ENCODE results near the gene ARHGDIG.

Gene ARHGDIG

GRCh38 chr16:309476-309875 lies 29.1 kb downstream of the ARHGDIG start:
- no peak overlapping the region for H3K9ac ChIP-seq (ENCODE audit: low read length in 5 of 5)
- H3K27ac ChIP-seq (ENCODE audit: low read depth, low read length) = no peak overlapping the region
- H3K4me3 ChIP-seq (ENCODE audit: low read depth in 1 of 5, low read length in 5 of 5) = no peak overlapping the region
- H3K36me3 ChIP-seq (ENCODE audit: control insufficient read depth in 5 of 5, insufficient read depth in 5 of 5, low read length in 5 of 5) = peaks cover 0 to 74% (median 63%) of the 10 kb centered on the region in 5 donors
- no peaks in the 10 kb centered on the region for H3K27me3 ChIP-seq (ENCODE audit: control insufficient read depth in 5 of 5, insufficient read depth in 4 of 5, low read length in 5 of 5)
- H3K4me1 ChIP-seq (ENCODE audit: control insufficient read depth in 5 of 5, insufficient read depth in 5 of 5, low read length in 5 of 5) = peaks cover 0 to 2% (median 0%) of the 10 kb centered on the region in 5 donors
- no peaks in the 10 kb centered on the region for H3K9me3 ChIP-seq (ENCODE audit: control insufficient read depth in 5 of 5, low read length in 5 of 5)

GRCh38 chr16:311725-312124 lies 31.3 kb downstream of the ARHGDIG start:
- Histone ChIP-seq H3K4me1 (ENCODE audit: control insufficient read depth in 5 of 5, insufficient read depth in 5 of 5, low read length in 5 of 5) (peaks cover 0 to 2% (median 0%) of the 10 kb centered on the region in 5 donors), H3K4me3 (ENCODE audit: low read depth in 1 of 5, low read length in 5 of 5) (no peak overlapping the region), H3K36me3 (ENCODE audit: control insufficient read depth in 5 of 5, insufficient read depth in 5 of 5, low read length in 5 of 5) (peaks cover 0 to 66% (median 55%) of the 10 kb centered on the region in 5 donors), H3K9me3 (ENCODE audit: control insufficient read depth in 5 of 5, low read length in 5 of 5) (no peaks in the 10 kb centered on the region), H3K27ac (ENCODE audit: low read depth, low read length) (no peak overlapping the region), H3K9ac (ENCODE audit: low read length in 5 of 5) (no peak overlapping the region), H3K27me3 (ENCODE audit: control insufficient read depth in 5 of 5, insufficient read depth in 4 of 5, low read length in 5 of 5) (no peaks in the 10 kb centered on the region)

DNA sequence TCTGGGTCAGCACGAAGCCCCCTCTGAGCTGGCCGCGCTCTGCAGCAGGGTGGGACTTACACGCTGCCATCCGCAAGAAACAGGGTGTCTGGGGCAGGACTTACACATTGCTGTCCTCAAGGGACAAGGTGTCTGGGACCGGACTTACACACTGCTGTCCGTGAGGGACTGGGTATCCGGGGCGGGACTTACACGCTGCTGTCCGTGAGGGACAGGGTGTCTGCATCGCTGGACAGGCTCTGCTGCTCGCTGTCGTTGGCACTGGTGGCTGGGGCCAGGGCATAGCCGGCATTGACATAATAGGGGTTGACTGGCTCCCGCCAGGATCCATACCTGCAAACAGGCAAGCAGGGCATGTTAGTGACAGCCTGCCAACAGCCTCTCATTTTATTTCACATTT lies 34.0 kb downstream of the ARHGDIG start:
- Histone ChIP-seq H3K27ac (ENCODE audit: low read depth, low read length) (no peak overlapping the region), H3K36me3 (ENCODE audit: control insufficient read depth in 5 of 5, insufficient read depth in 5 of 5, low read length in 5 of 5) (peaks cover 0 to 56% (median 50%) of the 10 kb centered on the region in 5 donors), H3K4me3 (ENCODE audit: low read depth in 1 of 5, low read length in 5 of 5) (no peak overlapping the region), H3K27me3 (ENCODE audit: control insufficient read depth in 5 of 5, insufficient read depth in 4 of 5, low read length in 5 of 5) (no peaks in the 10 kb centered on the region), H3K9ac (ENCODE audit: low read length in 5 of 5) (no peak overlapping the region), H3K4me1 (ENCODE audit: control insufficient read depth in 5 of 5, insufficient read depth in 5 of 5, low read length in 5 of 5) (peaks cover 0 to 2% (median 0%) of the 10 kb centered on the region in 5 donors), H3K9me3 (ENCODE audit: control insufficient read depth in 5 of 5, low read length in 5 of 5) (no peaks in the 10 kb centered on the region)

GRCh38 chr16:314795-315299 lies 34.5 kb downstream of the ARHGDIG start:
- no peaks in the 10 kb centered on the region for H3K27me3 ChIP-seq (ENCODE audit: control insufficient read depth in 5 of 5, insufficient read depth in 4 of 5, low read length in 5 of 5)
- peaks cover 0 to 53% (median 47%) of the 10 kb centered on the region in 5 donors for H3K36me3 ChIP-seq (ENCODE audit: control insufficient read depth in 5 of 5, insufficient read depth in 5 of 5, low read length in 5 of 5)
- no peaks in the 10 kb centered on the region for H3K9me3 ChIP-seq (ENCODE audit: control insufficient read depth in 5 of 5, low read length in 5 of 5)
- no peaks in the 10 kb centered on the region for H3K4me1 ChIP-seq (ENCODE audit: control insufficient read depth in 5 of 5, insufficient read depth in 5 of 5, low read length in 5 of 5)
- no peak overlapping the region for H3K9ac ChIP-seq (ENCODE audit: low read length in 5 of 5)
- no peak overlapping the region for H3K27ac ChIP-seq (ENCODE audit: low read depth, low read length)
- no peak overlapping the region for H3K4me3 ChIP-seq (ENCODE audit: low read depth in 1 of 5, low read length in 5 of 5)

DNA sequence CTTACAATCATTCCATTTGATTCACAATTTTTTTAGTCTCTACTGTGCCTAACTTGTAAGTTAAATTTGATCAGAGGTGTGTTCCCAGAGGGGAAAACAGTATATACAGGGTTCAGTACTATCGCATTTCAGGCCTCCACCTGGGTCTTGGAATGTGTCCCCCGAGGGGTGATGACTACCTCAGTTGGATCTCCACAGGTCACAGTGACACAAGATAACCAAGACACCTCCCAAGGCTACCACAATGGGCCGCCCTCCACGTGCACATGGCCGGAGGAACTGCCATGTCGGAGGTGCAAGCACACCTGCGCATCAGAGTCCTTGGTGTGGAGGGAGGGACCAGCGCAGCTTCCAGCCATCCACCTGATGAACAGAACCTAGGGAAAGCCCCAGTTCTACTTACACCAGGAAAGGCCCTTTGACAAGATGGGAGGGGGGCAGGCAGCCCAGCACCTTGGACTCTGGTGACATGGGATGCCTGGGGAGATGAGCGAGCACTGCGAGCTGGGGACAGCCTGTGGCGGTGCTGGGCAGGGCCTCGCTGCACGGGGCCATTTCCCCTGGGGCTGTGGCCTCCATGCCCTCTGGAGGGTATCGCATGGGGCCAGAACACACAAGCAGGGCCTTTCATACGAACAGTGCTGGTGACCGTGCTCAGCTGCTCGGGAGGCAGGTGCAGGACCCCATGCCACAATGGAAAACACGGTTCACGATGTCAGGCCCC lies 36.5 kb downstream of the ARHGDIG start:
- H3K27ac ChIP-seq (ENCODE audit: low read depth, low read length) = no peak overlapping the region
- H3K9me3 ChIP-seq (ENCODE audit: control insufficient read depth in 5 of 5, low read length in 5 of 5) = no peaks in the 10 kb centered on the region
- H3K27me3 ChIP-seq (ENCODE audit: control insufficient read depth in 5 of 5, insufficient read depth in 4 of 5, low read length in 5 of 5) = no peaks in the 10 kb centered on the region
- H3K9ac ChIP-seq (ENCODE audit: low read length in 5 of 5) = no peak overlapping the region
- H3K36me3 ChIP-seq (ENCODE audit: control insufficient read depth in 5 of 5, insufficient read depth in 5 of 5, low read length in 5 of 5) = peaks cover 0 to 45% (median 39%) of the 10 kb centered on the region in 5 donors
- H3K4me1 ChIP-seq (ENCODE audit: control insufficient read depth in 5 of 5, insufficient read depth in 5 of 5, low read length in 5 of 5) = no peaks in the 10 kb centered on the region
- H3K4me3 ChIP-seq (ENCODE audit: low read depth in 1 of 5, low read length in 5 of 5) = no peak overlapping the region

- Histone ChIP-seq H3K27me3 (ENCODE audit: control insufficient read depth in 5 of 5, insufficient read depth in 4 of 5, low read length in 5 of 5) (no peaks in the 10 kb centered on the region), H3K36me3 (ENCODE audit: control insufficient read depth in 5 of 5, insufficient read depth in 5 of 5, low read length in 5 of 5) (peaks cover 0 to 44% (median 43%) of the 10 kb centered on the region in 5 donors), H3K4me3 (ENCODE audit: low read depth in 1 of 5, low read length in 5 of 5) (no peak overlapping the region), H3K27ac (ENCODE audit: low read depth, low read length) (no peak overlapping the region), H3K9me3 (ENCODE audit: control insufficient read depth in 5 of 5, low read length in 5 of 5) (no peaks in the 10 kb centered on the region), H3K4me1 (ENCODE audit: control insufficient read depth in 5 of 5, insufficient read depth in 5 of 5, low read length in 5 of 5) (no peaks in the 10 kb centered on the region), H3K9ac (ENCODE audit: low read length in 5 of 5) (no peak overlapping the region)
These were observed 37.2 kb downstream of the ARHGDIG start for GRCh38 chr16:317583-317982.

DNA sequence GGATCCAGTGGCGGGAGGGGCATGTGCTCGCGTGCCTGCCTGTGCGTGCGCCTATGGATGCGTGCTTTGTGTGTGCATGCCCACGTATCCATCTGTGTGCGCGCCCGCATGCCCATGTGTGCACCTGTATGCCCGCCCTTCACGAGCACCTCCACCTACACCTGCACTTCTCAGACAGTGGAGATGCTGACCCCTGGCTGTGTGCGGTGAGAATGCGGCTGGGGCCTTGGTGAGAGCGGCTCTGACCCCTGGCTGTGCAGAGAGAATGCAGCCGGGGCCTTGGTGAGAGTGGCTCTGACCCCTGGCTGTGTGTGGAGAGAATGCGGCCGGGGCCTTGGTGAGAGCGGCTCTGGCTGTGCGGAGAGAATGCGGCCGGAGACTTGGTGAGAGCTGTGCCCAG lies 38.2 kb downstream of the ARHGDIG start:
- no peaks in the 10 kb centered on the region for H3K4me1 ChIP-seq (ENCODE audit: control insufficient read depth in 5 of 5, insufficient read depth in 5 of 5, low read length in 5 of 5)
- H3K27me3 ChIP-seq (ENCODE audit: control insufficient read depth in 5 of 5, insufficient read depth in 4 of 5, low read length in 5 of 5) = no peaks in the 10 kb centered on the region
- H3K27ac ChIP-seq (ENCODE audit: low read depth, low read length) = no peak overlapping the region
- no peak overlapping the region for H3K4me3 ChIP-seq (ENCODE audit: low read depth in 1 of 5, low read length in 5 of 5)
- no peak overlapping the region for H3K9ac ChIP-seq (ENCODE audit: low read length in 5 of 5)
- H3K36me3 ChIP-seq (ENCODE audit: control insufficient read depth in 5 of 5, insufficient read depth in 5 of 5, low read length in 5 of 5) = peaks cover 0 to 34% (median 33%) of the 10 kb centered on the region in 5 donors
- H3K9me3 ChIP-seq (ENCODE audit: control insufficient read depth in 5 of 5, low read length in 5 of 5) = no peaks in the 10 kb centered on the region

- H3K9ac ChIP-seq (ENCODE audit: low read length in 5 of 5) = no peak overlapping the region
- H3K4me1 ChIP-seq (ENCODE audit: control insufficient read depth in 5 of 5, insufficient read depth in 5 of 5, low read length in 5 of 5) = peaks cover 0 to 11% (median under 1%) of the 10 kb centered on the region in 5 donors
- H3K9me3 ChIP-seq (ENCODE audit: control insufficient read depth in 5 of 5, low read length in 5 of 5) = no peaks in the 10 kb centered on the region
- no peak overlapping the region for H3K27ac ChIP-seq (ENCODE audit: low read depth, low read length)
- H3K4me3 ChIP-seq (ENCODE audit: low read depth in 1 of 5, low read length in 5 of 5) = no peak overlapping the region
- no peaks in the 10 kb centered on the region for H3K27me3 ChIP-seq (ENCODE audit: control insufficient read depth in 5 of 5, insufficient read depth in 4 of 5, low read length in 5 of 5)
- peaks cover 0 to 24% (median 23%) of the 10 kb centered on the region in 5 donors for H3K36me3 ChIP-seq (ENCODE audit: control insufficient read depth in 5 of 5, insufficient read depth in 5 of 5, low read length in 5 of 5)
These were observed 39.8 kb downstream of the ARHGDIG start for GRCh38 chr16:320206-320605.

GRCh38 chr16:321532-321931 lies 41.1 kb downstream of the ARHGDIG start:
- peaks cover 0 to 24% (median 23%) of the 10 kb centered on the region in 5 donors for H3K36me3 ChIP-seq (ENCODE audit: control insufficient read depth in 5 of 5, insufficient read depth in 5 of 5, low read length in 5 of 5)
- H3K27ac ChIP-seq (ENCODE audit: low read depth, low read length) = no peak overlapping the region

GRCh38 chr16:322476-323143 lies 42.2 kb downstream of the ARHGDIG start:
- Histone ChIP-seq H3K27ac (ENCODE audit: low read depth, low read length) (no peak overlapping the region), H3K4me3 (ENCODE audit: low read depth in 1 of 5, low read length in 5 of 5) (no peak overlapping the region), H3K36me3 (ENCODE audit: control insufficient read depth in 5 of 5, insufficient read depth in 5 of 5, low read length in 5 of 5) (peaks cover 0 to 22% (median 20%) of the 10 kb centered on the region in 5 donors), H3K27me3 (ENCODE audit: control insufficient read depth in 5 of 5, insufficient read depth in 4 of 5, low read length in 5 of 5) (no peaks in the 10 kb centered on the region), H3K9me3 (ENCODE audit: control insufficient read depth in 5 of 5, low read length in 5 of 5) (no peaks in the 10 kb centered on the region), H3K9ac (ENCODE audit: low read length in 5 of 5) (no peak overlapping the region), H3K4me1 (ENCODE audit: control insufficient read depth in 5 of 5, insufficient read depth in 5 of 5, low read length in 5 of 5) (peaks cover 0 to 25% (median 13%) of the 10 kb centered on the region in 5 donors)

More at GRCh38 chr16:321532-321931, 41.1 kb downstream of the ARHGDIG start:
- Histone ChIP-seq H3K9ac (ENCODE audit: low read length in 5 of 5) (no peak overlapping the region), H3K4me3 (ENCODE audit: low read depth in 1 of 5, low read length in 5 of 5) (no peak overlapping the region), H3K9me3 (ENCODE audit: control insufficient read depth in 5 of 5, low read length in 5 of 5) (no peaks in the 10 kb centered on the region), H3K27me3 (ENCODE audit: control insufficient read depth in 5 of 5, insufficient read depth in 4 of 5, low read length in 5 of 5) (no peaks in the 10 kb centered on the region), H3K4me1 (ENCODE audit: control insufficient read depth in 5 of 5, insufficient read depth in 5 of 5, low read length in 5 of 5) (peaks cover 0 to 18% (median 7%) of the 10 kb centered on the region in 5 donors)

All from subcutaneous abdominal adipose tissue (tissue), 5 donors.